ENCODE measurements around the gene UBE2G2.

Gene UBE2G2

GRCh38 chr21:44753357-44753756 lies 48.3 kb downstream of the UBE2G2 start:
- no peak for DNase-seq (ENCODE audit: insufficient read length, low spot score)
- no peak for FAIRE-seq

- FAIRE-seq: no peak
- DNase-seq (ENCODE audit: insufficient read length, low spot score): no peak
Measured at GRCh38 chr21:44752671-44753235, 48.9 kb downstream of the UBE2G2 start.

- DNase-seq (ENCODE audit: insufficient read length, low spot score) (no peak), FAIRE-seq (no peak)
Measured at GRCh38 chr21:44751799-44752636, 49.6 kb downstream of the UBE2G2 start.

- FAIRE-seq: no peak
- no peak for DNase-seq (ENCODE audit: insufficient read length, low spot score)
Measured at GRCh38 chr21:44751186-44751798, 50.3 kb downstream of the UBE2G2 start.

GRCh38 chr21:44750675-44751025 lies 51.0 kb downstream of the UBE2G2 start:
- DNase-seq (ENCODE audit: insufficient read length, low spot score) (no peak), FAIRE-seq (no peak)

GRCh38 chr21:44749759-44750674 lies 51.6 kb downstream of the UBE2G2 start:
- no peak for FAIRE-seq

GRCh38 chr21:44749116-44749758 lies 52.4 kb downstream of the UBE2G2 start:
- DNase-seq (ENCODE audit: insufficient read length, low spot score) (no peak), FAIRE-seq (no peak)

More at GRCh38 chr21:44749759-44750674, 51.6 kb downstream of the UBE2G2 start:
- DNase-seq (ENCODE audit: insufficient read length, low spot score): no peak

- no peak for DNase-seq (ENCODE audit: insufficient read length, low spot score)
- no peak for FAIRE-seq
Measured at GRCh38 chr21:44748621-44749020, 53.0 kb downstream of the UBE2G2 start.

- FAIRE-seq: no peak
Measured at GRCh38 chr21:44742418-44743153, 59.0 kb downstream of the UBE2G2 start.

GRCh38 chr21:44741921-44742320 lies 59.7 kb downstream of the UBE2G2 start:
- FAIRE-seq (no peak), DNase-seq (ENCODE audit: insufficient read length, low spot score) (no peak)

More at GRCh38 chr21:44742418-44743153, 59.0 kb downstream of the UBE2G2 start:
- no peak for DNase-seq (ENCODE audit: insufficient read length, low spot score)

GRCh38 chr21:44740742-44741141 lies 60.9 kb downstream of the UBE2G2 start:
- DNase-seq (ENCODE audit: insufficient read length, low spot score): no peak
- no peak for FAIRE-seq

- no peak for FAIRE-seq
- DNase-seq (ENCODE audit: insufficient read length, low spot score): no peak
Measured at GRCh38 chr21:44739316-44739715, 62.3 kb downstream of the UBE2G2 start.

GRCh38 chr21:44738621-44739020 lies 63.0 kb downstream of the UBE2G2 start:
- FAIRE-seq: no peak

GRCh38 chr21:44737706-44738354 lies 63.8 kb downstream of the UBE2G2 start:
- no peak for DNase-seq (ENCODE audit: insufficient read length, low spot score)
- FAIRE-seq: no peak

More at GRCh38 chr21:44738621-44739020, 63.0 kb downstream of the UBE2G2 start:
- DNase-seq (ENCODE audit: insufficient read length, low spot score): no peak

- DNase-seq (ENCODE audit: insufficient read length, low spot score) (no peak), FAIRE-seq (no peak)
Measured at GRCh38 chr21:44736291-44737004, 65.2 kb downstream of the UBE2G2 start.

GRCh38 chr21:44735821-44736220 lies 65.8 kb downstream of the UBE2G2 start:
- FAIRE-seq: no peak
- no peak for DNase-seq (ENCODE audit: insufficient read length, low spot score)

- DNase-seq (ENCODE audit: insufficient read length, low spot score) (no peak), FAIRE-seq (no peak)
Measured at GRCh38 chr21:44734841-44735240, 66.8 kb downstream of the UBE2G2 start.

GRCh38 chr21:44734026-44734745 lies 67.4 kb downstream of the UBE2G2 start:
- no peak for DNase-seq (ENCODE audit: insufficient read length, low spot score)
- FAIRE-seq: no peak
